DOHH2 (cell line): Measurements from ENCODE around the gene PPP1R15B.

Experiments used
- H3F3A ChIP-seq: fragments of 200-600 bp; sonication (generic), shearing (Covaris generic); 2 replicates; pipeline ENCODE4 v1.6.0; 2016; ENCODE audit warnings: antibody characterized with exemption, mild to moderate bottlenecking; ENCODE audit not compliant: control insufficient read depth, insufficient read depth
- H3K27ac ChIP-seq: fragments of 200-600 bp; sonication (generic); 2 replicates; pipeline ENCODE4 v1.5.1; 2014; ENCODE audit warnings: low read depth, mild to moderate bottlenecking, low read length, moderate library complexity
- H3K27me3 ChIP-seq: fragments of 200-600 bp; sonication (generic); 2 replicates; pipeline ENCODE4 v1.6.1; 2014; ENCODE audit warnings: mild to moderate bottlenecking, low read length, mixed read lengths; ENCODE audit not compliant: control insufficient read depth
- H3K36me3 ChIP-seq: fragments of 200-600 bp; sonication (generic); 2 replicates; pipeline ENCODE4 v1.6.1; 2014; ENCODE audit warnings: mild to moderate bottlenecking, low read length, moderate library complexity, mixed read lengths; ENCODE audit not compliant: control insufficient read depth
- H3K4me1 ChIP-seq: fragments of 200-600 bp; sonication (generic); 2 replicates; pipeline ENCODE4 v1.6.1; 2014; ENCODE audit warnings: mild to moderate bottlenecking, low read length, mixed read lengths; ENCODE audit not compliant: control insufficient read depth
- H3K4me2 ChIP-seq: fragments of 200-600 bp; sonication (generic); 2 replicates; pipeline ENCODE4 v1.6.0; 2014; ENCODE audit warnings: mild to moderate bottlenecking, low read length, moderate library complexity
- H3K4me3 ChIP-seq: fragments of 200-600 bp; sonication (generic); 2 replicates; pipeline ENCODE4 v1.5.1; 2014; ENCODE audit warnings: mild to moderate bottlenecking, low read length, mixed read lengths
- H3K79me2 ChIP-seq: fragments of 200-600 bp; sonication (generic); 2 replicates; pipeline ENCODE4 v1.6.1; 2014; ENCODE audit warnings: mild to moderate bottlenecking, low read length, mixed read lengths; ENCODE audit not compliant: control insufficient read depth
- H3K9me2 ChIP-seq: fragments of 200-600 bp; sonication (generic); replicated peaks from 2 replicates; pipeline ENCODE4 v1.6.1; 2014; ENCODE audit warnings: mild to moderate bottlenecking, low read length, mixed read lengths; ENCODE audit not compliant: control insufficient read depth
- H3K9me3 ChIP-seq: fragments of 200-600 bp; sonication (generic); 2 replicates; pipeline ENCODE4 v1.6.1; 2014; ENCODE audit warnings: antibody characterized with exemption, low read length, mixed read lengths; ENCODE audit not compliant: control insufficient read depth, insufficient read depth
- H4K20me1 ChIP-seq: fragments of 200-600 bp; sonication (generic); 2 replicates; pipeline ENCODE4 v1.6.0; 2014; ENCODE audit warnings: low read depth, mild to moderate bottlenecking, antibody characterized with exemption, low read length, moderate library complexity; ENCODE audit not compliant: control insufficient read depth, insufficient read depth
- CTCF ChIP-seq: fragments of 200-600 bp; sonication (generic); IDR thresholded peaks from one replicate; pipeline ENCODE4 v1.5.1; 2014; ENCODE audit warnings: antibody characterized with exemption, mild to moderate bottlenecking, low read depth, low read length; ENCODE audit not compliant: poor library complexity, severe bottlenecking
- EZH2phosphoT487 ChIP-seq: fragments of 200-600 bp; sonication (generic); IDR thresholded peaks from 2 replicates; pipeline ENCODE4 v1.6.1; 2017; ENCODE audit warnings: borderline replicate concordance, mild to moderate bottlenecking, antibody characterized with exemption, low read length, moderate library complexity, mixed read lengths

The PPP1R15B gene

GRCh38 chr1:204429746-204430145 is 18.1 kb upstream of the PPP1R15B start:
- no peaks in the 10 kb centered on the region for H3K4me1 ChIP-seq
- no peaks in the 10 kb centered on the region for H3K9me2 ChIP-seq
- H3K4me2 ChIP-seq, result no peak overlapping the region
- TF ChIP-seq EZH2phosphoT487 (no peak), CTCF (no peak)
- no peaks in the 10 kb centered on the region for H3K79me2 ChIP-seq
- H3K4me3 ChIP-seq, result no peak overlapping the region
- H3K9me3 ChIP-seq, result no peaks in the 10 kb centered on the region
- H3F3A ChIP-seq, result no peaks in the 10 kb centered on the region
- H3K27me3 ChIP-seq, result no peaks in the 10 kb centered on the region
- no peak overlapping the region for H3K27ac ChIP-seq
- no peaks in the 10 kb centered on the region; the same call in 1 of the 2 replicates for H4K20me1 ChIP-seq
- H3K36me3 ChIP-seq, result peaks cover 16% of the 10 kb centered on the region

GRCh38 chr1:204426971-204427701 is 15.5 kb upstream of the PPP1R15B start:
- H3K9me2 ChIP-seq, result no peaks in the 10 kb centered on the region
- no peaks in the 10 kb centered on the region for H3K27me3 ChIP-seq
- H3K4me1 ChIP-seq, result no peaks in the 10 kb centered on the region
- H3K9me3 ChIP-seq, result no peaks in the 10 kb centered on the region
- peaks cover 15% of the 10 kb centered on the region for H3K36me3 ChIP-seq
- no peak overlapping the region for H3K4me2 ChIP-seq
- TF ChIP-seq EZH2phosphoT487, result no peak
- TF ChIP-seq CTCF, result no peak
- no peak overlapping the region for H3K27ac ChIP-seq
- no peaks in the 10 kb centered on the region; the same call in 1 of the 2 replicates for H4K20me1 ChIP-seq
- no peak overlapping the region for H3K4me3 ChIP-seq
- H3K79me2 ChIP-seq, result no peaks in the 10 kb centered on the region
- no peaks in the 10 kb centered on the region for H3F3A ChIP-seq

GRCh38 chr1:204426474-204426873 is 14.9 kb upstream of the PPP1R15B start:
- TF ChIP-seq CTCF, result no peak
- no peak for TF ChIP-seq EZH2phosphoT487
- H3K9me2 ChIP-seq, result no peaks in the 10 kb centered on the region
- H3K27ac ChIP-seq, result no peak overlapping the region
- no peaks in the 10 kb centered on the region for H3K9me3 ChIP-seq
- no peak overlapping the region for H3K4me2 ChIP-seq
- H3F3A ChIP-seq, result no peaks in the 10 kb centered on the region
- peaks cover 10% of the 10 kb centered on the region for H3K36me3 ChIP-seq
- H3K4me3 ChIP-seq, result no peak overlapping the region
- no peaks in the 10 kb centered on the region for H3K4me1 ChIP-seq
- H3K79me2 ChIP-seq, result no peaks in the 10 kb centered on the region
- H3K27me3 ChIP-seq, result no peaks in the 10 kb centered on the region
- no peaks in the 10 kb centered on the region; the same call in 1 of the 2 replicates for H4K20me1 ChIP-seq
